T-helper 2 cell treated with Interferon-gamma antibody and Interleukin-4, amounts not matched to agents 5 μg/mL and 100 μg/mL, for 36 hours (primary cell): ENCODE measurements around the gene VSTM2B.
A peak's percentile ranks its signal among the peaks of the same experiment; 100 is the strongest.
"Not testable (repeated sequence)": the region's sequence is repeated elsewhere in the genome, so short reads cannot be mapped to it uniquely, and the experiment has no call there.

Source experiments
- DNase-seq: peaks from one replicate; pipeline ENCODE4 v3.0.0; 2021; ENCODE audit warnings: low spot score
- H3K27ac Mint-ChIP-seq: one replicate; pipeline ENCODE4 v1.8.0; 2021; ENCODE audit warnings: mild to moderate bottlenecking, mixed read lengths
- H3K27me3 Mint-ChIP-seq: one replicate; pipeline ENCODE4 v1.8.0; 2021; ENCODE audit warnings: low read depth, mixed read lengths
- H3K36me3 Mint-ChIP-seq: one replicate; pipeline ENCODE4 v1.8.0; 2021; ENCODE audit warnings: low read depth, mixed read lengths
- H3K4me1 Mint-ChIP-seq: one replicate; pipeline ENCODE4 v1.8.0; 2021; ENCODE audit warnings: low read depth, mixed read lengths
- H3K4me3 Mint-ChIP-seq: one replicate; pipeline ENCODE4 v1.8.0; 2022; ENCODE audit warnings: mild to moderate bottlenecking, moderate library complexity, mixed read lengths
- H3K9me3 Mint-ChIP-seq: one replicate; pipeline ENCODE4 v1.8.0; 2021; ENCODE audit warnings: mixed read lengths

The VSTM2B gene

DNA sequence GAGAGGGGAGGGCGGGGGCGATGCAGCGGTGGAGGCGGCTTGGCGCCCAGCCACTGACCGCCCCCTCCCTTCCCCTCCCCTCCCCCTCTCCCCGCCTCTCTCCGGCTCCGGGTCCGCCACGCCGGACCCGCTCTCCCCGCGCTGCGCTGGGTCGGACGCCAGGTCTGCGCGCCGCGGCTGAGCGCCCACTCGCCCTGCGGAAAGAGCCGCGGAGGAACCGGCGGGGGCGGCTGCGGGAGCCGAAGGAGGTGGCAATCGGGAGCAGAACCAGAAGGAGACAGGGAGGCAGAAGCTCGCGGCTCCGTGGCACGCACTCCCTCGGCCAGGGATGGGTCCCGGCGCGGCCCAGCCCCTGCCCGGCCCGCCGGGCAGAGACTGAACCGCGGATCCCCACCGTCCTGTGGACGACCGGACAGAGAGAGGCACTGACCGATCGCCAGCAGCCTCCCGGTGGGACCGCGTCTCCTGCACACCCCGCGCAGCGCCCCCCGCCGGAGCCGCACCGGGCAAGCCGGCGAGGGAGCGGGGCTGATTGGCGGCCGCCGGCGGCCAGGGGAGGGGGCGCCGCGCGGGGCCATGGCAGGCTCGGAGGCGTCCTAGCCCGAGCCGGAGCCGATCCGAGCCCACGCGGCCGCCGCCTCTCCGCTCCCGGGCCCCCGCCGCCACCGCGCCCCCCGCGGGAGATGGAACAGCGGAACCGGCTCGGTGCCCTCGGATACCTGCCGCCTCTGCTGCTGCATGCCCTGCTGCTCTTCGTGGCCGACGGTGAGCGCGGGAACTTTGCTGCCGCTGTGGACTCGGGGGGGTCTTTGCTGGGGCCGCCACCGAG, at the start of gene VSTM2B:
VSTM2B (plus strand) TSS at position 94 of the 829 bp plus-strand sequence; CDS start at position 684, 590 bp downstream.
- H3K36me3 Mint-ChIP-seq: no peaks in the 10 kb centered on the region
- peak within 1 kb of the TSS; percentile 24 for H3K4me3 Mint-ChIP-seq
- peaks cover 65% of the 10 kb centered on the region for H3K27me3 Mint-ChIP-seq
- DNase-seq: no peak
- no peak within 1 kb of the TSS for H3K27ac Mint-ChIP-seq
- H3K4me1 Mint-ChIP-seq: peaks cover 15% of the 10 kb centered on the region
- no peaks in the 10 kb centered on the region for H3K9me3 Mint-ChIP-seq

DNA sequence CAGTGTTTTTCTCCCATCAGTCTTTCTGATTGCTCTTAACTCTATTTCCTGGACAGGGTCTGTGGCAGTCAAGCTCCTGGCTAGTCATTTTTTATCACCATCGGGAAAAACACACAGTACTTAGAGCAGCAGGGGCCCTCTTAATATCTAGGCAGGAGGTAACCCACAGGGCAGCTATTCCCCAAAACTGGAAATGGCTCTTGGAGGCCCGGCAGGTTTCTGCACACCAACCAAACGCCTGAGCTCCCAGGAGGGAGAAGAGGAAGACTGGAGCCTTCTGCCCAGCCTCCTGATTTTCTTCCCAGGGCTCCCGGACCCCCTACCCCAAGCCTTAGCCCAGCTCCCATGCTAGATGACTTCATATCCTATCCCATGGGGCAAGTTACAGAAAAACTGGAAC, 49.3 kb upstream of the VSTM2B start:
- peaks cover 11% of the 10 kb centered on the region for H3K9me3 Mint-ChIP-seq
- H3K4me3 Mint-ChIP-seq: no peak overlapping the region
- no peak for DNase-seq
- H3K4me1 Mint-ChIP-seq: no peaks in the 10 kb centered on the region
- H3K27me3 Mint-ChIP-seq: no peaks in the 10 kb centered on the region
- H3K36me3 Mint-ChIP-seq: no peaks in the 10 kb centered on the region
- H3K27ac Mint-ChIP-seq: no peak overlapping the region

DNA sequence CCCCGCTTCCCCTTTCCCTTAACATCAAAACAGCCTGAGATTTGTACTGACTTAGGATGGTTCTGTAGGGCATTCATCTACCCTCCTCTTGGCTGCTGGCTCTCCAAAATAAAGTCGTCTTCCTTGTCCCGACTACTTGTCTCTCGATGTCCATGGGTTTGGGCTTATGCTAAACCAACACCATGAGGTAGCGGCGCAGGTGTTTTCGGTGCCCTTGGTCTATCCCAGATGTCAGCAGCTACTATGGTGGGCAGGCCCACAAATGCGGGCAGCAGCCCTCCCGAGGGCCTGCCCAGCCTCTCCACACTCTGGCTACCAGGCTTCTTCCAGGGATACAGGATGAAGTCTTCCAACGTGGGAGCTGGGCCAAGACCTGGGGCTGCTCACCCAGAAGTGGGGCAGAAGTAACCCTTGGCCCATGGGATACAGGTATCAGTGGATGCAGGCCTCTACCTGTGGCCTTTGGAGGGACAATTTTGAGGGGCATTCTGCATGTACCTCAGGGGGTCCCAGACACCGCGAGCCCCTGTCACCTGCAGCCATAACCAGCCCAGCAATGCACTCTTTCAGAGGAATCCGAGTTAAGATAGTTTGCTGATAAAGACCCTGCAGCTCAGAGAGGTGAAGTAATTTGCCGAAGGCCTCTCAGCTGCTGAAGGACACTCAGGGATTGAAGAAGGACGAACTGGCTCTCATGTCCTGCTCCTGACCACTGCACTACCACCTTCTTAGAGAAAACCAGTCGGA, 47.8 kb upstream of the VSTM2B start:
- no peaks in the 10 kb centered on the region for H3K27me3 Mint-ChIP-seq
- no peak overlapping the region for H3K27ac Mint-ChIP-seq
- no peaks in the 10 kb centered on the region for H3K4me1 Mint-ChIP-seq
- peaks cover 18% of the 10 kb centered on the region for H3K9me3 Mint-ChIP-seq
- H3K36me3 Mint-ChIP-seq: no peaks in the 10 kb centered on the region
- no peak for DNase-seq
- H3K4me3 Mint-ChIP-seq: no peak overlapping the region

DNA sequence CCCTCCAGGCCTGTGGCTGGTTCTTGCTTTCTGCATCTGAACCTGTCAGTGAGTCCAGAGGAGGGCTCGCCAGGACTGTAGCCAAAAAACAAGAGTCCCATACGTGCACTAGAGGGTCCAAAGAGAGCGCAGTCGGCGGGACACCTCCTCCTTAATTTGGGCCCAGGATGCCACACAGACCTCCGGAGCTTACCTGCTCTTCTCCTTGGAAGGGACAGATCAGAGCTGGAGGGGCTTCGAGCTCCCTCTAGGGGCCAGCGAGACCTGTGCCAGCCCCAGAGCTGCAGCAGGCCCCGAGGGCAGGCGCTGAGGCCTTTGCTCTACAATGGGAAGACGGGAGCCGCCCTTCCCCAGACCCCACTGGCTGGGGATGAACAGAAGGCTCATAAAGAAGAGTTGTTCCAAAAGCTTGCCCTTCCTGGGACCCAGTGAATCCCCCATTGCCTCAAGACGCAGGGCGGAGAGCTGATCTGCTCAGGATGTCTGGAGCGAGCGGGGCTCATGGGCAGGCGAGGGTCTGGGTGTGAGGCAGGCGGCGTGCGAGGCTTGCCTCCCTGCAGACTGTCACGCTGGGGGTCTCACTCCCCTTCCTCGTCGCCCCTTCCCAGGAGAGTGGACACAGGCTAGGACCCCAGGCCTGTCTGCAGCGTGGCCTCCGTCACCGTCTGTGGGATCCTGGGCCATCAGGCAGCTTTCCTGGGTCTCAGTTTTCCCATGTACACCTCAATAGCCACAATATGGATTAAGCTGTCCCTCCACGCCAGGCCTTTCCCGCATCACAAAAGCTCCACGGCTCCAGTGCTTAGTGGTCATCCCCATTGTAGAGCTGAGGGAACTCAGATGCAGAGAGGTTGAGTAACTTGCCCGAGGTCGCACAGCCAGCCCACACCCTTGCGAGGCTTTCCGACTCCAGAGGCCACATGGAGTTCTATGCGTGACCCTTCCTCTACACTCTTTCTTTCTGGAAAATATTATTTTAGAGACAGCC, 46.9 kb upstream of the VSTM2B start:
- no peak overlapping the region for H3K4me3 Mint-ChIP-seq
- no peak overlapping the region for H3K27ac Mint-ChIP-seq
- H3K9me3 Mint-ChIP-seq: peaks cover 18% of the 10 kb centered on the region

DNA sequence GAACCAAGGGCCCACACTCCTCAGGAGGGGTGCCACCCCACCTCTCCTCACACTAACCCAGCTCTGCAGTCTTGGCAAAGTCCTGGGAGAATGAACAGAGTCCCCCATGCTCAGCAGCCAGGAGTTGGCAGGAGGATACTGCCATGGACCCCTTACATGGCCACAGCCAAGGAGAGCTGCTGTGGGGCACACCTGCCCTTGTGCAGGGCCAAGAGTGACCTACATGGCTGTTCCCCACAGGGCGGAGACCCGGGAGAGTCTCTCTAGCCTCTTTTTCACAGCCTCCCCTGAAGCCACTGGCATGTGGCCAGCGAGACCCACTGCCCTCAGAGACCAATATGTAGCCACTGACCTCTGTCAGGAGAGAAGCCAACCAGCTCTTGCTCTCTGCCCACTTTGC, 45.9 kb upstream of the VSTM2B start:
- DNase-seq: no peak
- Mint-ChIP-seq H3K4me1 (no peaks in the 10 kb centered on the region), H3K27ac (no peak overlapping the region), H3K27me3 (no peaks in the 10 kb centered on the region), H3K9me3 (peaks cover 18% of the 10 kb centered on the region), H3K4me3 (no peak overlapping the region), H3K36me3 (no peaks in the 10 kb centered on the region)

More for the DNA sequence above, 46.9 kb upstream of the VSTM2B start:
- Mint-ChIP-seq H3K36me3 (no peaks in the 10 kb centered on the region), H3K27me3 (no peaks in the 10 kb centered on the region), H3K4me1 (no peaks in the 10 kb centered on the region)
- DNase-seq: no peak

DNA sequence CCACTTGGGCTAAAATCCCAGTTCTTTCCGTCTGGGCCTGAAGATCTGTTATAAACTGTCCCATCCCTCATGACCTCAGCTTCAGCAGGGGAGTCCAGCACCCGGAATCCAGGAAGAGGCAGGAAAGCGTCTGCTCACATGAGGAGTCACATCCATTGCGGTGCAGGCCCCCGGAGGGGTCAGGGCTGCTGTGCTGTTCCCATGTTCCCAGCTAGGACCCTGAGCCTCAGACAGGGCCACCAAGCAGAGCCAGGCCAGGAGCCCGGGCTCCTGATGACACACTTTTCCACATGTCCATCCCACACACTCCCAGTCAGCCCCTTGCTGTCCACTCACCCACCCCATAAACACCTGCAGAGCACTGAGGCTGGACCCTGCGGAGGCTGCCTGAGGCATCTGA, 45.3 kb upstream of the VSTM2B start:
- H3K27ac Mint-ChIP-seq: no peak overlapping the region
- H3K36me3 Mint-ChIP-seq: no peaks in the 10 kb centered on the region
- H3K4me3 Mint-ChIP-seq: no peak overlapping the region
- DNase-seq: no peak
- no peaks in the 10 kb centered on the region for H3K4me1 Mint-ChIP-seq
- peaks cover 18% of the 10 kb centered on the region for H3K9me3 Mint-ChIP-seq
- no peaks in the 10 kb centered on the region for H3K27me3 Mint-ChIP-seq

DNA sequence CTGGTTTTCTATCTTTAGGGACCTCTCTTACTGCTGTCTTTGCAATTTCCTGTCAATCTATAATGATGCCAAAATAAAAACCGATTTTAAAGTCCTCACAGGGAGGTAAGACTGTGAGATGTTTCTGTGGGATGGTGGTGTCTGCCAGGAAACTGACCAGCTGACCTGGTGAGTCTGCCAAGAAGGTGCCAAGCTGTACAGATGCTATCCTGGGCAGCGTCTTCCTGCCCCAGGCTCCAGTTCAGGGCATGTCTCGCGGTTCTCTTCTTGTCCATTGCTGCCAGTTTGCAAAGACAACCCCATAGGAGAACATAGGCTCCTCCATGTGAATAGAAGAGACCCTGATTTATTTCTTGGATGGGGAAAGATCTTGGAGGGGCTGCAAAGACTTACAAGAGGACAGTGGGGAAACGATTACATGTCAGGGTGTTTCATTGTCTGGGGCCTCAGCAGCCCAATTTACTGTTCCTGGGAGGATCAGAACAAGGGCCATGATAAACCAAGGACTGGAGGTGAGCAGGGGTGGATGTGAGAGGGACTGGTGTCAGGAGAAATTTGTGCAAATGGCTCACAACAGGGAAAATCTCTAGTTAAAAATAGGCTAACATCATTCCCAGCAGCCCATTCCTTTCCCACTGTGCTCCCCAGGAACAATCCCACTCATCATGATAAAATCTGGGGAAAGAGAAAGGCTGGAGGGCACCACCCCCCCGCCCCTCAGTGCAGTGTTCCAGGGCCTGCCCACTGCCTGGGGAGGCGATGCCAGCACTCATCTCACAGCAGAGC, 42.7 kb upstream of the VSTM2B start:
- H3K36me3 Mint-ChIP-seq: no peaks in the 10 kb centered on the region
- H3K27me3 Mint-ChIP-seq: no peaks in the 10 kb centered on the region
- H3K4me3 Mint-ChIP-seq: no peak overlapping the region
- peaks cover 18% of the 10 kb centered on the region for H3K9me3 Mint-ChIP-seq
- H3K4me1 Mint-ChIP-seq: no peaks in the 10 kb centered on the region
- DNase-seq: no peak
- H3K27ac Mint-ChIP-seq: no peak overlapping the region

DNA sequence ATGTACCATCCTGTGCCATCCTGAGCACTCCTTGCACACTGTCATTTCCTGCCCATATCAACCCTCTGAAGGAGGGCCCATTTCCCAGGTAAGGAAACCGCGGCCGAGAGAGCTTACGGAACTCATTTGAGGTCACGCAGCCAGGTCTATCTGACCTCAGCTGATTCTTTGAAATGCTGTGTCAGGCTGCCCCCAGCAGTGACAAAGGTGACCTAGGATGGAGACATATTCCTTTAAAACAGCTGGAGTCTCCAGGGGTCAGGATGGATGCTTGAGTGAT, 42.2 kb upstream of the VSTM2B start:
- peak; percentile 1 for DNase-seq
- Mint-ChIP-seq H3K27ac (no peak overlapping the region), H3K4me1 (no peaks in the 10 kb centered on the region), H3K27me3 (no peaks in the 10 kb centered on the region), H3K36me3 (no peaks in the 10 kb centered on the region), H3K4me3 (no peak overlapping the region), H3K9me3 (peaks cover 18% of the 10 kb centered on the region)

DNA sequence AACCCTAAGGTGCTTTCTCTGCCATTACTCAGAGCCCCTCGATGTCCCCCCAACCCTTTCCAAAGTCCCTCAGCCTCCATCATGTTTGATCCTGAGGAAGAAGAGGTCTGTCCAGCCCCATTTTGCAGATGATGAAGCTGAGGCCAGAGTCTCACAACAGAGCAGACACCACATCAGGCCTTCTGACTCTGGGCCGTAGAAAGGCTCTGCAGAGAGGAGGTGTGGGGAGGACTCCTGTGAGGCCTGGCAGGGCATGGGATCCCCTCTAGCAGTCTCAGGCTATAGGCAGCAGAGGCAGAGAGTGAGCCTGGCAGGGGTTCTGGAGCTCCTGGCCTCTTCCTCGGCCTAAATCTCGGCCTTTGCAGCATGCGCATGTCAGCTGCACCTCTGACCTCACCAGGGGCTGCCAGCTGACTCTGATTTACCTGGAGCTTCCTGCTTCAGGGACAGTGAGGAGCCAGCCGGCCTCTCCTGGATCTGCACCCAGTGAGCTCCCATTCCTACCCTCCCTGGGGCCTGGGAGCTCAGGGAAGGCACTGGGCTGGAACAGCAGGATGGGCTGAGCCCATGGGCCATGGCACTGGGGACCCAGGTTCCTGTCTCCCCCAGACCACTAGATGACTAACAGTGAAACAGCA, 41.7 kb upstream of the VSTM2B start:
- Mint-ChIP-seq H3K36me3 (no peaks in the 10 kb centered on the region), H3K27ac (no peak overlapping the region), H3K9me3 (peaks cover 18% of the 10 kb centered on the region), H3K4me1 (no peaks in the 10 kb centered on the region), H3K27me3 (no peaks in the 10 kb centered on the region), H3K4me3 (no peak overlapping the region)
- DNase-seq: no peak

DNA sequence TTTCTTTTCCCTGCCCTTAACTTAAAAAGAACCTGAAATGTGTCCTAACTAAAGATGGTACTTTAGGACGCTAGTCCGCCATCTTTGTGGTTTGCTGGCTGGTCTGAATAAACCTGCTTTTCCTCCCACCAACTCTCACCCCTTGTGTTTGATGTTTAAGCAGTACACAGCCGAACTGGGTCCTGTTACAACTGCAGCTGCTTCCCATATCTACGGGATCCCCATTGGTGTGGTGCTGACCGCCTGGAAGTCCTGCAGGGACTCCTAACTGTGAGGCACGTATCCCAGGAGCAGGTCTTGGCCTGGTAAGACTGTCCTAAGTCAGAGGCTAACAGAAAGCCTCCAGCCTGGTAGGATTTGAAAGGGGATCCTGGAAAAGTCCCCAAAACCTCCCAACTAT, 40.9 kb upstream of the VSTM2B start:
- Mint-ChIP-seq H3K27ac (no peak overlapping the region), H3K4me3 (no peak overlapping the region), H3K9me3 (peaks cover 18% of the 10 kb centered on the region), H3K4me1 (no peaks in the 10 kb centered on the region), H3K27me3 (no peaks in the 10 kb centered on the region), H3K36me3 (no peaks in the 10 kb centered on the region)
- DNase-seq: no peak

DNA sequence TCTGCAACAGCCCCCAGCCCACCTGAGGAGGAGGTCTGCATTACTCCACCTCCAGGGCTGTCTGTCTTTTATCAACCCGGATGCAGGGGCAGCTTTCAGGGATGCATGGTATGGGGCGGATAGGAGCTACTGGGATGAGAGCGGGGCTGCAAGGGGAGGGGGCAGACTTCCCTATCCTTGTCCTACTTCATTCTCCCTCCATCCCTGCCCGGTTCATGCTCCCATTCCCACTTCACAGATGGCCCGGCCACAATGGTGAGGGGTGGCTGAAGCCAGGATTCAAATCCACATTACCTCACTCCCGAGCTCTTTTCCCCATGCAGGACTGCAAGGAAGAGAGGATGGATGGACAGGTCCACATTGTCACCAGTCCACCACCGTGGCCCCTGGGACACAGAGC, 40.5 kb upstream of the VSTM2B start:
- H3K27me3 Mint-ChIP-seq: no peaks in the 10 kb centered on the region

DNA sequence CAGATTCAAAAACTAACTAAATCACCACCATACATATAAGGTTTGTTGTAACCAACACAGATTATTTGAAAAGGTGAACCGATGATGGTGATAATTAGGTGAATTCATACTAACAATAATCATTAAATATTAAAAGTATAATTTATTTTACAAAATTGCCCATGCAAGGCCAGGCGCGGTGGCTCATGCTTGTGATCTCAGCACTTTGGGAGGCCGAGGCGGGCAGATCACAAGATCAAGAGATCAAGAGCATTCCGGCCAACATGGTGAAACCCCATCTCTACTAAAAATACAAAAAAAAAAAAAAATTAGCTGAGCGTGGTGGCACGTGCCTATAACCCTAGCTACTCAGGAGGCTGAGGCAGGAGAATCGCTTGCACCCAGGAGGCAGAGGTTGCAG, 38.8 kb upstream of the VSTM2B start:
- not testable (repeated sequence) for H3K27me3 Mint-ChIP-seq, H3K27ac Mint-ChIP-seq, DNase-seq, H3K9me3 Mint-ChIP-seq, H3K4me1 Mint-ChIP-seq, H3K4me3 Mint-ChIP-seq, H3K36me3 Mint-ChIP-seq

More for the DNA sequence above, 40.5 kb upstream of the VSTM2B start:
- Mint-ChIP-seq H3K36me3 (no peaks in the 10 kb centered on the region), H3K4me1 (no peaks in the 10 kb centered on the region), H3K4me3 (no peak overlapping the region), H3K9me3 (peaks cover 16% of the 10 kb centered on the region), H3K27ac (no peak overlapping the region)
- no peak for DNase-seq

DNA sequence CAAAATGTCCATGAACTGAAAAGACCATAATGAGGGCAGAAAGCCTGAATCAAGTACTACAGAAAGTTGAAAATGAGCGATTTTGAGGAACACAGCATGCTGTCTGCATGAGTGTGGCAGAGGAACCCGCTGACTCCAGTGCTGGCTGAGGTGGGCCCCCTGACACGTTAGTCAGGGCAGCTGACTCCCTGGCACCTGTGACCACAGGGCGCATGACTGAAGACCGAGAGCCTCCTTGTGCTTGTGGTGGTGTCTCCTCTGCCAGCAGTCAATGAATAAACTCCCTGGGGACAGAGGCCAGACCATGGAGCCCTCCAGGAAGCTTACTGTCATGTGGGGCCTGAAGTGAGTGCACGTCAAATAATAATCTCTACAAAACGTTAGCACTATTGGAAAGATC, 38.4 kb upstream of the VSTM2B start:
- Mint-ChIP-seq H3K36me3 (no peaks in the 10 kb centered on the region), H3K4me1 (no peaks in the 10 kb centered on the region), H3K27ac (no peak overlapping the region), H3K27me3 (peaks cover 12% of the 10 kb centered on the region), H3K9me3 (no peaks in the 10 kb centered on the region), H3K4me3 (no peak overlapping the region)
- DNase-seq: no peak
